K562 (cell line): ENCODE measurements around the gene TAF1L. TPM values are rescaled to one million over a fixed set of nuclear protein-coding genes. Genes with fewer than 3 reads are reported as not detected.

ENCODE experiments used
- AFF4 ChIP-seq: sonication (generic); formaldehyde crosslinking; IDR thresholded peaks from 2 replicates; pipeline ENCODE4 v1.8.0; 2023; ENCODE audit warnings: mild to moderate bottlenecking, missing genetic modification reagents
- CCAR2 ChIP-seq: fragments of 200-400 bp; formaldehyde crosslinking; IDR thresholded peaks from 2 replicates; pipeline ENCODE4 v1.6.1; 2017; ENCODE audit warnings: mild to moderate bottlenecking, low read depth, low read length
- CREM ChIP-seq: IDR thresholded peaks from 2 replicates; pipeline ENCODE4 v1.6.1; 2014; ENCODE audit warnings: antibody characterized with exemption, low read depth
- CTCFL ChIP-seq: IDR thresholded peaks from 2 replicates; pipeline ENCODE4 v1.6.1; 2011; ENCODE audit warnings: borderline replicate concordance, low read depth, mild to moderate bottlenecking, moderate library complexity, low read length; ENCODE audit not compliant: insufficient read depth, poor library complexity, severe bottlenecking
- ETS1 ChIP-seq: conservative IDR thresholded peaks from 2 replicates; pipeline ENCODE4 v1.6.1; 2011; ENCODE audit warnings: low read depth, mild to moderate bottlenecking, low read length; ENCODE audit not compliant: control insufficient read depth
- GABPB2 ChIP-seq: fragments of 250-450 bp; sonication (Bioruptor Pico); conservative IDR thresholded peaks from 2 replicates; pipeline ENCODE4 v1.5.1; 2021; ENCODE audit warnings: mild to moderate bottlenecking
- HMGN3 ChIP-seq: IDR thresholded peaks from 2 replicates; pipeline ENCODE4 v1.6.1; 2011; ENCODE audit warnings: borderline replicate concordance, low read depth, mild to moderate bottlenecking, mixed read lengths, low read length; ENCODE audit not compliant: insufficient read length; ENCODE audit errors: extremely low read depth
- HNRNPL ChIP-seq: fragments of 200-400 bp; formaldehyde crosslinking; IDR thresholded peaks from 2 replicates; pipeline ENCODE4 v1.6.1; 2017; ENCODE audit warnings: low read depth, mild to moderate bottlenecking, low read length
- ILK ChIP-seq: fragments of 450-650 bp; IDR thresholded peaks from 2 replicates; pipeline ENCODE4 v1.6.1; 2016; ENCODE audit warnings: missing genetic modification characterization, low read depth, mild to moderate bottlenecking, missing compliant biosample characterization, moderate library complexity, borderline replicate concordance
- PBX2 ChIP-seq, 2 experiments: IDR thresholded peaks in 1 of 2; conservative IDR thresholded peaks in 1 of 2; 2 replicates each; pipeline ENCODE4 v1.6.1; 2016; ENCODE audit warnings: low read depth in 2 of 2, mild to moderate bottlenecking in 1 of 2, missing compliant biosample characterization in 1 of 2, missing genetic modification characterization in 1 of 2, moderate library complexity in 1 of 2
- RAD51 ChIP-seq: fragments of 450-650 bp; IDR thresholded peaks from 2 replicates; pipeline ENCODE4 v1.7.1; 2016; ENCODE audit warnings: low read depth, mild to moderate bottlenecking, borderline replicate concordance
- RBM14 ChIP-seq: fragments of 200-400 bp; formaldehyde crosslinking; IDR thresholded peaks from 2 replicates; pipeline ENCODE4 v1.6.1; 2018; ENCODE audit warnings: low read depth, mild to moderate bottlenecking, low read length, moderate library complexity, borderline replicate concordance; ENCODE audit not compliant: insufficient read depth
- polyA plus RNA-seq, 8 experiments: library from polyadenylated mRNA; depleted of rRNA in 4 of 8; stranded (reverse) in 5 of 8; unstranded in 3 of 8; fragments of >200 nt; fragmentation: Nextera tagmentation in 2 of 8; fragmentation: Illumina TruSeq in 1 of 8; extraction: Ambion mirVana in 2 of 8; extraction: Trizol in 1 of 8; gene quantifications; 2 replicates each; pipeline versions ENCODE4 v1.2.1 to v1.2.3, GENCODE V29; 2011 to 2014; ENCODE audit warnings: inconsistent platforms in 1 of 8, missing spikeins in 1 of 8
- total RNA-seq, 7 experiments: library from RNA; depleted of rRNA in 6 of 7; stranded (reverse); fragments of >200 nt in 6 of 7; fragmentation: Illumina TruSeq in 2 of 7; extraction: Trizol in 2 of 7; gene quantifications; 2 replicates each; pipeline versions ENCODE4 v1.2.1 to v1.2.3, GENCODE V29; 2011 to 2021; ENCODE audit warnings: low replicate concordance in 1 of 7

TAF1L gene
- total and polyA plus RNA-seq, 9 of the 15 experiments (the other 6 are each of a cell fraction or from before 2014, with no cell fraction given) = 0.01 to 0.04 (median 0.03) TPM; not detected in 3

- 0 out of 2 replicates have a peak, but pooled peaks have one; percentile 8 for TF ChIP-seq CREM
- no peak for TF ChIP-seq CCAR2
- TF ChIP-seq HMGN3 = no peak
- TF ChIP-seq GABPB2 = no peak
- TF ChIP-seq AFF4 = no peak
- TF ChIP-seq CTCFL = no peak
- TF ChIP-seq HNRNPL = no peak
- TF ChIP-seq RBM14 = no peak
- no peak for TF ChIP-seq ETS1
- 0 out of 2 replicates have a peak, but pooled peaks have one; percentile 21 for TF ChIP-seq RAD51
- no peak for TF ChIP-seq PBX2 (CRISPR knock-in tag; IDR thresholded peaks at IDR 0.05; ENCODE audit: low read depth)
- peak; percentile 76 for TF ChIP-seq PBX2 (tag; conservative IDR thresholded peaks at IDR 0.05; ENCODE audit: low read depth)
- no peak for TF ChIP-seq ILK
Observed at GRCh38 chr9:32631991-32632390, 3.5 kb downstream of the TAF1L start (continued).
